Activated CD4-positive, alpha-beta memory T cell treated with anti-CD3 and anti-CD28 coated beads for 36 hours (primary cell): ENCODE measurements around the gene RRP1B. TPM values are rescaled to one million over a fixed set of nuclear protein-coding genes. Genes with fewer than 3 reads are reported as not detected.

Experiments used
- CTCF ChIA-PET: fragments of 350-600 bp; sonication (Branson Sonifier 250); formaldehyde crosslinking; loops from one replicate; lab custom pipeline; 2021; ENCODE audit warnings: antibody characterized with exemption, inconsistent platforms; lab: Charles Lee
- POLR2A ChIA-PET: fragments of 350-600 bp; sonication (Branson Sonifier 250); formaldehyde crosslinking; loops from one replicate; lab custom pipeline; 2021; ENCODE audit warnings: antibody characterized with exemption; lab: Charles Lee
- DNase-seq: peaks from one replicate; pipeline ENCODE4 v3.0.0-alpha.2; 2020
- H3K27ac Mint-ChIP-seq: one replicate; pipeline ENCODE4 v1.8.0; 2021; ENCODE audit warnings: mixed read lengths
- H3K27me3 Mint-ChIP-seq: one replicate; pipeline ENCODE4 v1.8.0; 2021; ENCODE audit warnings: mixed read lengths
- H3K36me3 Mint-ChIP-seq: one replicate; pipeline ENCODE4 v1.8.0; 2021; ENCODE audit warnings: mixed read lengths
- H3K4me1 Mint-ChIP-seq: one replicate; pipeline ENCODE4 v1.8.0; 2021; ENCODE audit warnings: low read depth, mixed read lengths
- H3K4me3 Mint-ChIP-seq: one replicate; pipeline ENCODE4 v1.8.0; 2021; ENCODE audit warnings: mild to moderate bottlenecking, mixed read lengths
- H3K9me3 Mint-ChIP-seq: one replicate; pipeline ENCODE4 v1.8.0; 2021; ENCODE audit warnings: mixed read lengths
- intact Hi-C: fragments of 100-400 bp; cut with micrococcal nuclease; formaldehyde crosslinking; loops from one replicate; pipeline ENCODE4 v1.15.1; 2023
- total RNA-seq, 2 experiments: library from RNA; stranded (reverse); gene quantifications; one replicate each; pipeline ENCODE4 v1.2.3, GENCODE V29; 2021

The RRP1B gene
- total RNA-seq, 2 experiments from 2014 or later = 66.7 to 69.9 TPM

DNA sequence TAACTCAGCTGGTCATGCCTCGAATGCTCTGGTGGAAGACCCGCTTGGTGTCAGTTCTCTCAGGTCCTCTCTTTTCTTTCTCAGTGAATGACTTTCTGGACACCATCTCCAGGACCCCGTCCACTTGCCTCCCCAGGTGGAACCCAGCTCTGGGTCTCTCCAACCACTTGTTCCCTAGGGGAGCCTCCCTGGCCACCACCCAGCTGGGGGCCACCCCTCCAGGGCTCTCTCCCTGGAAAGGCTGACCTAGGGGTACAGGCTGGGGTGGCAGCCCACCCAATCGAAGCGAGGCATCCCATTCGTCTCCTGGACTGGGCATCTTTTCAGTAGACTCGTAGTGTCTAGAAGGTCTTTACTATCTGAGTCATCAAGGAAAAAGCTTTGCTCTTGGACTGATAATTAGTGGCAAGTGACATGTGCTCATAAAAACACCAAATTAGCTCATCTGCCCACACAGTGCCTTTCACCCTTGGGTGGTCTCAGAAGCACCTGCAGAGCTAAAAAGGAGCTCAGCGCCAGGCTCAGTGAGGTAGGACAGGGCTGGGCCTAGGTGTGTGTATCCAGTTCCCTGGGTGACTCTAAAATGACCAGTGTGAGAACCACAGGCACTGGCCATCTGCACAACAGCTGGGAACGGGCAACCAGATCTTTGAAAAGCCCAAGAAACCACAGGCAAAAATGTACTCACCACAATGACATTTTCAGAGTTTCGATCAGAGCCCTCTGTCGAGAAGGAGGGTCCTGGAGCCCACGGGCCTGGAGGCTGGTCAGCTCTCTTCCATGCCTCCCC, 57.2 kb downstream of the RRP1B start:
- CTCF ChIA-PET = no interaction called here
- DNase-seq = no peak
- Mint-ChIP-seq H3K27me3 (no peaks in the 10 kb centered on the region), H3K4me1 (peaks cover 13% of the 10 kb centered on the region), H3K4me3 (no peak overlapping the region), H3K36me3 (peaks cover 2% of the 10 kb centered on the region), H3K9me3 (no peaks in the 10 kb centered on the region), H3K27ac (no peak overlapping the region)
- intact Hi-C loops = loop anchor here (5.0 to 10.0 kb wide), 2 partner anchors 54 to 148 kb away; partner anchors contain the start of gene AGPAT3
- POLR2A ChIA-PET = no interaction called here

DNA sequence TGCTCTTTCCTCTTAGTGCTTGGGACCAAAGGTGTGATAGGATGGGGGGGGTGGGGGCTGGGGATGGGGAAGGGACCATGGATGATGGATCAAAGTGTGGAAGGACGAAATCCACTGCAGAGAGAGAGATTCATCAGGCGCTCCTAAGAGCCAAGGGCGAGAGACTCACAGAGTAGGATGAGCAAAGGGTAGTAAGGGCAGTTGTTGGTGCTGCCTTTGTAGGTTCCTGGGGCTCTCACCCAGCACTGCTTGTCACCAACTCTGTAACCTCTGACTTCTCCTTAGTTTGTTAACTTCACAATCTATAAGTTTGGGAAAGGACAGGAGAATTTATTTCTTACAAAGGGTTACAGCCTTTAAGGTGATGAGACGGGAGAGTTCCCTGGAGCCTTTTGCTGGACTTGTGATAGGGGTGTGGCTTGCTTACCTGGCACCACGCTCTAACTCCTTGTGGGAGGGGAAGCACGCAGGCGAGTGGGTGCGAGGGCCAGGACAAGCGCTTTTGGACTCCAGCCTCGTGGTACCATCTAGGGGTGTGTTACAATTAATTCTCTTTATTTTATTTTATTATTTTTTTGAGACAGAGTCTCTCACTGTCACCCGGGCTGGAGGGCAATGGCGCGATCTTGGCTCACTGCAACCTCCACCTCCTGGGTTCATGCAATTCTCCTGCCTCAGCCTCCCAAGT, 58.0 kb downstream of the RRP1B start:
- POLR2A ChIA-PET = no interaction called here
- no peaks in the 10 kb centered on the region for H3K27me3 Mint-ChIP-seq
- H3K36me3 Mint-ChIP-seq = peaks cover 2% of the 10 kb centered on the region
- peaks cover 20% of the 10 kb centered on the region for H3K4me1 Mint-ChIP-seq
- no peak for DNase-seq
- intact Hi-C loops = loop anchor here (5.0 to 10.0 kb wide), 2 partner anchors 55 to 147 kb away; partner anchors contain the start of gene AGPAT3
- no peak overlapping the region for H3K27ac Mint-ChIP-seq
- H3K4me3 Mint-ChIP-seq = peak overlapping the region; percentile 47
- no peaks in the 10 kb centered on the region for H3K9me3 Mint-ChIP-seq
- CTCF ChIA-PET = interaction anchor here (0.5 to 1.3 kb wide), 2 partner anchors 10 to 72 kb away, joined by 3 read pairs; no protein-coding TSS in a partner anchor

DNA sequence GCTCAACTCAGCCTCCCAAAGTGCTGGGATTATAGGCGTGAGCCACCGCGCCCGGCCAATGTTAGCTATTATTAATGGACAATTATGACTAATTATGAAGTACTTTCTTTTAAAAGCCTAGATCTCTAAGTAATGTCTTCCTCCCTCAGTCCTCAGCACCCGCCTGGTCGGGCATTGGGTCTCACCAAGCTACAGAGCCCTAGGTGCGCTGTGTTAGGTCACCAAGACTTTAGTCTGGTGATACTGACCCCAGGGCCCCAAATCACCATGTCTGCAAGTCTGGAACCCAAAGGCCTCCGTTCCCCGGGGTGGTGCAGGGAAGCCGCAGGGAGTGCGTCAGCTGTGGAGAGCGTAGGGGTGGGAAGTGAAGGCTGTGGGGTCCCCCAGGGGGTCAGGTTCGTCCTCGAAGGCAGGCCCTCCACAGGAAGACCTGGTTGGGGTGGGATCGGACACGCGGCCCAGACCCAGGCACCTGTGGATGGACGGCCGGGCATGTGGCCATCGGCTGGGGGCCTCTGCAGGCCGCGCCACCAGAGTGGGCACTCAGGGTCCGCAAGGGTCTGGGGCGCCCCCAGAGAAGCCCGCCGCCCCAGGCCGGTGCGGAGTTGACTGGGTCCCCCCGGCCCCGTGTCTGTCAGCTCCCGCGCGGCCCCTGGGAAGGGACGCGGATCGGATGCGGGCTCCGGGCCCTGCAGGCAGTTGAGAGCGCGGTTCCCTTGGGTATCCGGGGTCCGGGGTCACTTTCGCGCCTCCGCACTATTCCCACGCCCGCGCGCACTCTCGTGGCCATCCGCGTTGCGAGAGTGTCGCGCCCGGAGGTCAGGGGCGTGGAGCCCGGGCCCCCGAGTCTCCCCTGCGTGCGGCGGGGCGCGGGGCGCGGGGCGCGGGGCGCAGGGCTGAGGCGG, 58.9 kb downstream of the RRP1B start:
- H3K27ac Mint-ChIP-seq = no peak overlapping the region
- H3K36me3 Mint-ChIP-seq = peaks cover 2% of the 10 kb centered on the region
- H3K9me3 Mint-ChIP-seq = no peaks in the 10 kb centered on the region
- CTCF ChIA-PET = interaction anchor here (0.5 to 1.3 kb wide), 2 partner anchors 10 to 71 kb away, joined by 3 read pairs; no protein-coding TSS in a partner anchor
- POLR2A ChIA-PET = interaction anchor here (3.0 kb wide), 1 partner anchor 10 kb away, joined by 27 read pairs; no protein-coding TSS in a partner anchor
- peaks cover 20% of the 10 kb centered on the region for H3K4me1 Mint-ChIP-seq
- intact Hi-C loops = loop anchor here (5.0 to 10.0 kb wide), 2 partner anchors 56 to 147 kb away; partner anchors contain the start of gene AGPAT3
- H3K27me3 Mint-ChIP-seq = no peaks in the 10 kb centered on the region
- no peak for DNase-seq
- peak overlapping the region; percentile 70 for H3K4me3 Mint-ChIP-seq

DNA sequence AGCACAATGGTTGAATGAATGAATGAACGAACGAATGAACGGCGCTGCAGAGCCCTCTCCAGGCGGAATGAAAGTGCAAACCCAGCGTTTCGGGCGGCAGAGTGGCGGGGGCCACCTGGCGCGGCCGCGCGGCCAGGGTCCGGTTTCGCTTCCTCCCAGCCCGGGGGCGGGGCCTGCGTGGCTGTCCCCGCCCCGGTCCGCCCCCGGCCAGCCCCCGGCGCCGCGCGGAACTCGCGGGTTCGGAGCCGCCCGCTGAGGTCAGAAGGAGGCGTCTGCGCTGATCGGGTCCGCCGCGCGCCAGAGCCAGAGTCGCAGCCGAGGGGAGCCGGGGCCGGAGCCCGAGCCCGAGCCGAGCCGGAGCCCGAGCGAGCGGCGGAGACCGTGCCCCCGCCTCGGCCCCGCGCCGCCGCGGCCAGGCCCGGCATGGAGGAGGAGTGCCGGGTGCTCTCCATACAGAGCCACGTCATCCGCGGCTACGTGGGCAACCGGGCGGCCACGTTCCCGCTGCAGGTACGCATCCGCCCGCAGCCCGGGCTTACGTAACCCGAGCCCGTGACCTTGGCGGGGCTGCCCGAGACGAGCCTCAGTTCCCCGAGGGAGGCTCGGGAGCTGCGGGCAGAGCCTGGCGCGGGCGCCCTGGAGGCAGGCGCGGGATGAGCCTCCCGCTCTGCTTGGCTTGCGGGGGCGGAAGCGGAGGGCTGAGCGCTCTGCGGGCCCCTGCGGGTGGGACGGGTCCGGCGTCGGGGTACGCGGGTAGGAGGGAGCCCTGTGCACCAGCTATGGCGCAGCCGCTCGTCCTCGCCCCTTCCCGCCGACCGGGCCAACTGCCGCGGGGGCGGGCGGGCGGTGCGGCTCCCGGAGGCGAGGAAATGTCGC, 59.8 kb downstream of the RRP1B start, which contains the start of gene PDXK:
Gene PDXK, plus strand, starts transcription at position 258 of the 876 bp plus-strand sequence. Its CDS starts 166 bp downstream, at position 424.
- Mint-ChIP-seq H3K27ac (peak within 1 kb of the TSS; percentile 71), H3K27me3 (no peaks in the 10 kb centered on the region), H3K36me3 (peaks cover 4% of the 10 kb centered on the region), H3K9me3 (no peaks in the 10 kb centered on the region), H3K4me3 (peak within 1 kb of the TSS; percentile 86), H3K4me1 (peaks cover 20% of the 10 kb centered on the region)
- intact Hi-C loops = loop anchor here (1.0 to 10.0 kb wide), 3 partner anchors 9 to 146 kb away; partner anchors contain the start of gene AGPAT3
- CTCF ChIA-PET = interaction anchor here (0.6 to 1.9 kb wide), 4 partner anchors 9 to 70 kb away, joined by 3 to 14 read pairs (median 3); no protein-coding TSS in a partner anchor
- peak; percentile 83 for DNase-seq
- POLR2A ChIA-PET = interaction anchor here (1.3 to 3.0 kb wide), 3 partner anchors 9 to 71 kb away, joined by 4 to 27 read pairs (median 6); partner anchors contain the start of gene RRP1

DNA sequence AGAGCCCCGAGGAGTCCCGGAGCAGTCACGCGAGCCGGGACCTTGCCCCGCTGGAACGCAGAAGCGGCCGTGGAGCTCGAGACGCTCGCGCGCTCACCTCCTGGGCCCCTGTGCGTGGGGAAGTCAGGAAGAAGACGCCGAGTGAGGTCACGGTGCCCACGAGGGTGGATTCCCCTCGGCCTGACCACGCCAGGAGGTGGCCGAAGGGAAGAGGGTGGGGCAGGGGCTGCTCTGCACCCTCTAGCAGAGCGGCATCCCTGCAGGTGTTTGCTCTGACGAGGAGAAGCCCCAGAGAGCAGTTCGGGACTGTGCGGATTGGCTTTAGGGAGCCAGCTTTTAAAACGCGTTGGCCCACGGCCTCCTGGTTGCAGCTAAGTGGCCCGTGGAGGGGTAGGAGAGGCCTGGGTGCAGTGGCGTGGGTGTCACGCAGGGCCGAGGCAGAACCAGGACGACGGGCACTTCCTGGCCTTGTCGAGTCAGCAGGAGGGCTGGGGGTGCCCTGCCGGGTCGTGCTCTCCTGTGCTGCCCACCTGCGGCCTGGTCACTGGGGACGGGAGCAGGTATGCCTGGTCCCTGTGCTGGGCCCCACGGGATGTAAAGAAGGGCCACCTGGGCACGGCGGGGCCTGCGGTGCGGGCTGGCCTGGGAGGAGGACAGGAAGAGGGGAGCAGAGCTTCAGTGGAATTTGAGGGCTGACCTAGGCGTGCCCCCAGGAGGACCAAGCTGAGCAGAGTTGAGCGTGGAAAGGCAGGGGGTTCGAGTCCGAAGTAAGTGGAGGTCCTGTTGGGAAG, 60.6 kb downstream of the RRP1B start:
- Mint-ChIP-seq H3K4me1 (peaks cover 20% of the 10 kb centered on the region), H3K36me3 (peaks cover 4% of the 10 kb centered on the region), H3K4me3 (peak overlapping the region; percentile 86), H3K9me3 (no peaks in the 10 kb centered on the region), H3K27ac (peak overlapping the region; percentile 71), H3K27me3 (no peaks in the 10 kb centered on the region)
- ChIA-PET POLR2A (interaction anchor here (1.3 to 3.0 kb wide), 3 partner anchors 9 to 70 kb away, joined by 4 to 27 read pairs (median 6); partner anchors contain the start of gene RRP1), CTCF (interaction anchor here (0.7 to 1.9 kb wide), 2 partner anchors 8 to 60 kb away, joined by 3 to 14 read pairs; no protein-coding TSS in a partner anchor)
- intact Hi-C loops = loop anchor here (1.0 to 10.0 kb wide), 3 partner anchors 8 to 145 kb away; partner anchors contain the start of gene AGPAT3
- DNase-seq = peak; percentile 43

DNA sequence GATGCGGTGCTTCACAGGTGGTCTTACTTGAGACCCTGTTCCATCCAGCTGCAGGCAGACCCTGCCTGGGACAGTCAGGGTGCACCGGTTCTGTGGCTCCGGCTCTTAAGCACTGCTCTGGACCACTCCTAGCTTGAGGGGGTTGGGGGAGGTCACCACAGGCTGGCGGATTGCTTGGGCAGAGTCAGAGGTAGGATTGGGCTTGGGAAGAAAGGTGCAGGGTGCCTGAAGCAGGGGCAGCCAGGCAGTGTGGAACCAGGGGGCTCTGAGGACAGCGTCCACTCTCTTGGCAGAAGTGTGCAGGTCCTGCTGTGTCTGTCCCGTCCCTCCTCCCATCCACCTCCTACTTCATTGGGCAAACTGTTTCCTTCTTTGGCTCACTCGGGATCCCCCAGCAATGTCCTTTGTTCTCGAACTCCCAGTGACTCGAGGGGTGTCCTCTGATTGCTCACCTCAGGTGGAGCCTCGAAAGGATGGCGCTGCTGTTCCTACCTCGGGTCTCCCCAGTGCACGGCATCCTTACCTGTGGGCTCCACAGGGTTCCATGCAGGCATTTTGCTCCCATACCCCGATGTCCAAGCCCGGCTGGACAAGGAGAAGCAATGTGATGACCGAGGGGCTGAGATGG, 61.3 kb downstream of the RRP1B start:
- Mint-ChIP-seq H3K4me1 (peaks cover 21% of the 10 kb centered on the region), H3K4me3 (peak overlapping the region; percentile 86), H3K27me3 (no peaks in the 10 kb centered on the region), H3K9me3 (no peaks in the 10 kb centered on the region), H3K36me3 (peaks cover 4% of the 10 kb centered on the region), H3K27ac (no peak overlapping the region)
- ChIA-PET CTCF (interaction anchor here (1.9 kb wide), 1 partner anchor 8 kb away, joined by 14 read pairs; no protein-coding TSS in a partner anchor), POLR2A (interaction anchor here (1.4 to 3.0 kb wide), 2 partner anchors 8 to 69 kb away, joined by 6 to 27 read pairs; partner anchors contain the start of gene RRP1)
- no peak for DNase-seq
- intact Hi-C loops = no loop called here

DNA sequence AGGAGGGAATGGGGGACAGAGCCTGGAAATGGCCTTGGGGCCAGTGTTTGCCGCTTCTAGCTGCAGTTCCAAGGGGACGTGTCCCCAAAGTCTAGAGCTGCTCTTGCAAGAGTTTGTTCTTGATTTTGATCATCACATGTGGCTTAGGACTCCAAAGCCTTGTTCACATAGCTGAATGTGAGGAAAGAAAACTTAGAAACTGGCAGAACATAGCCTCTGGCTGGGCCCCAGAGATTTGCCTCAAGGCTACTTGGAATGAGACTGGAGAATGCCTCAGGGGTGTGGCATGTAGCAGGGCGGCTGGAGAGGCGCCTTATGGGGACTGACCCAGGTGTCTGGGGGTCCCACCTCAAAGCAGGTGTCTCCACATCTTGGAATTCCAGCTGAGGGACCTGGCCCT, 61.8 kb downstream of the RRP1B start:
- H3K27me3 Mint-ChIP-seq = no peaks in the 10 kb centered on the region
- no peak for DNase-seq
- peaks cover 7% of the 10 kb centered on the region for H3K36me3 Mint-ChIP-seq
- POLR2A ChIA-PET = no interaction called here
- CTCF ChIA-PET = no interaction called here
- no peaks in the 10 kb centered on the region for H3K9me3 Mint-ChIP-seq
- peak overlapping the region; percentile 86 for H3K4me3 Mint-ChIP-seq
- H3K27ac Mint-ChIP-seq = no peak overlapping the region
- intact Hi-C loops = no loop called here
- peaks cover 25% of the 10 kb centered on the region for H3K4me1 Mint-ChIP-seq

DNA sequence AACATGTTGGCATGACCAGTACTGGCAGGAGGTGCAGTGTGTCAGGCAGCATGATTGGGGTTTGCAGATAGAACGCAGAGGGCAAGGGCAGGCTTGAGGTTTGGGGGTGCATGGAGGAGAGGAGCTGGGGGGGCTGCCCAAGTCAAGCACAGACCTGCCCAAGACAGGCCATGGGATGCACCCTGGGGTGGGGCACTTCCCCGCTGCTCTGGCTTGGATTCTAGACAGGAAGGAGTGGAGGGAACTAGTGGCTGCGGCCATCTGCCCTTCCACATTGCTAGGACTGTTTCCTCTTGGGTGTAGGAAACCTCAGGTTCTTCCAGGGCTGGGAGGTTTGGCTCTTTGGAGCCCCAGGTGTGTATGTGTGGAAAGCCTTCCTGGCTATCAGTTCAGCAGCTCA, 62.6 kb downstream of the RRP1B start:
- H3K27me3 Mint-ChIP-seq = no peaks in the 10 kb centered on the region
- no peaks in the 10 kb centered on the region for H3K9me3 Mint-ChIP-seq
- POLR2A ChIA-PET = no interaction called here
- no peak overlapping the region for H3K27ac Mint-ChIP-seq
- peaks cover 7% of the 10 kb centered on the region for H3K36me3 Mint-ChIP-seq
- H3K4me3 Mint-ChIP-seq = peak overlapping the region; percentile 1
- H3K4me1 Mint-ChIP-seq = peaks cover 29% of the 10 kb centered on the region
- intact Hi-C loops = no loop called here
- CTCF ChIA-PET = no interaction called here
- DNase-seq = no peak

DNA sequence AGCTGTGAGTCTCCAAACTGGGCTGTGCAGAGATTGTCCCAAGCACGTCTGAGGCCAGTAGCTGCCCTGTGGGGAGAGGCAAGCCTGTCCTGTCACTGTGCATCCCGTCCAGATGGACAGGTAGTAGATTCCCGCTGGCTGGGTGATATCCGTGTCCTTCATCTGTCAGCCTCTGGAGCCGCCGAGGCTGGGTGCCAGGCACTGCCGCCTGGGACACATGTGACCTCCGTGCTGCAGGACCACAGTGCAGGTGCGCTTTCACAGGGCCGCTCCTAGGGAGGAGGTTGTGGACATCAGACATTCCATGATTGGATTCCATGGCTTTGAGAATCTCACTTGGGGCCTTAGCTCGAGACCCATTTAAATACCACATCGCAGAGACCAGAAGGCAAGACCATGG, 64.3 kb downstream of the RRP1B start:
- Mint-ChIP-seq H3K27ac (no peak overlapping the region), H3K4me3 (no peak overlapping the region), H3K27me3 (no peaks in the 10 kb centered on the region), H3K4me1 (peaks cover 47% of the 10 kb centered on the region), H3K36me3 (peaks cover 7% of the 10 kb centered on the region), H3K9me3 (no peaks in the 10 kb centered on the region)
- DNase-seq = no peak
- intact Hi-C loops = no loop called here
- CTCF ChIA-PET = no interaction called here
- POLR2A ChIA-PET = no interaction called here
